Stimulated activated CD8-positive, alpha-beta memory T cell treated with anti-CD3 and anti-CD28 coated beads, Interleukin-4, amount 100 ng/mL, for 48 hours (primary cell): ENCODE data around the gene GASK1B.

Source experiments
- DNase-seq: peaks from one replicate; pipeline ENCODE4 v3.0.0-alpha.2; 2020

The GASK1B gene

GRCh38 chr4:158172261-158173258, at the start of gene GASK1B:
TSS of gene GASK1B (minus strand) at chr4:158173025. CDS start at chr4:158171375, 1,650 bp downstream.
- no peak for DNase-seq

GRCh38 chr4:158219623-158220022, 46.8 kb upstream of the GASK1B start:
- no peak for DNase-seq

- DNase-seq = no peak
Measured at GRCh38 chr4:158217763-158218162, 44.9 kb upstream of the GASK1B start.

- DNase-seq = no peak
Measured at GRCh38 chr4:158214856-158215255, 42.0 kb upstream of the GASK1B start.

- no peak for DNase-seq
Measured at GRCh38 chr4:158213466-158213865, 40.6 kb upstream of the GASK1B start.

GRCh38 chr4:158211222-158211621, 38.4 kb upstream of the GASK1B start:
- DNase-seq = no peak

- DNase-seq = peak; percentile 70
Measured at GRCh38 chr4:158209825-158210807, 37.3 kb upstream of the GASK1B start, which contains the start of gene TMEM144. TSS of gene TMEM144 (plus strand) at chr4:158210486. CDS start at chr4:158212668, 2,182 bp downstream.

- DNase-seq = no peak
Measured at GRCh38 chr4:158208963-158209640, 36.3 kb upstream of the GASK1B start.

GRCh38 chr4:158203929-158204328, 31.1 kb upstream of the GASK1B start:
- DNase-seq = no peak

- DNase-seq = no peak
Measured at GRCh38 chr4:158203436-158203835, 30.6 kb upstream of the GASK1B start.

GRCh38 chr4:158202481-158202880, 29.7 kb upstream of the GASK1B start:
- no peak for DNase-seq

- DNase-seq = no peak
Measured at GRCh38 chr4:158201876-158202275, 29.1 kb upstream of the GASK1B start.

GRCh38 chr4:158201322-158201721, 28.5 kb upstream of the GASK1B start:
- no peak for DNase-seq

GRCh38 chr4:158200214-158200613, 27.4 kb upstream of the GASK1B start:
- DNase-seq = no peak

- no peak for DNase-seq
Measured at GRCh38 chr4:158197194-158197776, 24.5 kb upstream of the GASK1B start.

- no peak for DNase-seq
Measured at GRCh38 chr4:158195297-158195696, 22.5 kb upstream of the GASK1B start.

GRCh38 chr4:158193171-158193749, 20.4 kb upstream of the GASK1B start:
- DNase-seq = no peak

GRCh38 chr4:158192439-158193158, 19.8 kb upstream of the GASK1B start:
- no peak for DNase-seq

- DNase-seq = no peak
Measured at GRCh38 chr4:158190718-158191117, 17.9 kb upstream of the GASK1B start.

GRCh38 chr4:158189422-158189821, 16.6 kb upstream of the GASK1B start:
- no peak for DNase-seq

- DNase-seq = no peak
Measured at GRCh38 chr4:158186815-158187214, 14.0 kb upstream of the GASK1B start.
